Pancreas (tissue), 10 donors: ENCODE data around the gene MKNK2. TPM values are rescaled to one million over a fixed set of nuclear protein-coding genes. Genes with fewer than 3 reads are reported as not detected.

Experiments
- ATAC-seq, 4 donors: fragments of 200-7000 bp; cut with Tn5 transposase; one replicate each; pipeline versions ENCODE4 v1.8.0 to v1.9.1; 2020; ENCODE audit warnings: mild to moderate bottlenecking in 4 of 4, moderate library complexity in 4 of 4
- DNase-seq, 6 donors: peaks; one replicate each; pipeline ENCODE4 v3.0.0-alpha.2; 2020
- FAIRE-seq: peaks from 2 replicates; lab custom pipeline; 2012; peaks lifted over from hg19 to GRCh38; lab: Jason Lieb, UNC
- H3K27ac ChIP-seq, 4 donors: fragments of 200-600 bp; sonication (generic); 1 replicate in 3 of 4; 2 replicates in 1 of 4; pipeline versions ENCODE4 v1.5.0 to v1.8.0; 2020
- H3K27me3 ChIP-seq, 4 donors: fragments of 200-600 bp; one replicate each; pipeline ENCODE4 v1.8.0; 2021
- H3K36me3 ChIP-seq, 3 donors: fragments of 200-600 bp; sonication (generic) in 1 of 3; one replicate each; pipeline versions ENCODE4 v1.5.0 to v1.8.0; 2020 to 2021
- H3K4me1 ChIP-seq, 3 donors: fragments of 200-600 bp; one replicate each; pipeline ENCODE4 v1.8.0; 2021
- H3K4me3 ChIP-seq, 4 donors: fragments of 200-600 bp; sonication (generic) in 2 of 4; one replicate each; pipeline versions ENCODE4 v1.5.0 to v1.8.0; 2020 to 2021
- H3K9me3 ChIP-seq, 4 donors: fragments of 200-600 bp; one replicate each; pipeline ENCODE4 v1.8.0; 2021
- CTCF ChIP-seq, 4 donors: fragments of 200-600 bp; sonication (generic) in 3 of 4; IDR thresholded peaks; one replicate each; pipeline versions ENCODE4 v1.5.0 to v1.8.0; 2021; ENCODE audit warnings: antibody characterized with exemption in 4 of 4
- WGBS, 2 donors: extraction: QIAGEN DNeasy Blood & Tissue Kit; methylation state at CpG; one replicate each; pipeline ENCODE4 v1.1.7; 2013; 5-methylcytosine and 5-hydroxymethylcytosine counted together
- intact Hi-C, 3 donors: fragments of 100-400 bp; cut with DNase I; formaldehyde crosslinking; loops; one replicate each; pipeline versions ENCODE4 v1.11.1 to v1.14.2; 2022
- polyA plus RNA-seq, 2 donors: library from polyadenylated mRNA; stranded (reverse); fragments of 200-250 nt; gene quantifications; one replicate each; pipeline ENCODE4 v1.2.3, GENCODE V29; 2013
- total RNA-seq, 6 donors: library from RNA; stranded (reverse); fragmentation: NEBNext Ultra II Directional in 4 of 6; extraction: Animal tissue kit (Norgen Biotek cat#: 25700) in 4 of 6; gene quantifications; one replicate each; pipeline versions ENCODE4 v1.2.1 to v1.2.4, GENCODE V29; 2021 to 2023
- donor health status: healthy with polysubstance abuse.
- donor health status: DM: no; HTN: no; CAD: no; lungs with moderate emphysema.
- donor health status: DM: no; HTN: no; CAD: no.
- donor health status: control.
- donor health status: control.
- donor health status: Bipolar disorder and iron deficiency.
- donor health status: DM: yes; HTN: yes; CAD: no.
- donor health status: DM: no; HTN: no; CAD: no.
- donor health status: DM: no; HTN: no; CAD: no.
- donor health status: DM: yes; HTN: yes; CAD: no.

The MKNK2 gene
- total and polyA plus RNA-seq, 8 donors: 102 to 446 (median 239) TPM

DNA sequence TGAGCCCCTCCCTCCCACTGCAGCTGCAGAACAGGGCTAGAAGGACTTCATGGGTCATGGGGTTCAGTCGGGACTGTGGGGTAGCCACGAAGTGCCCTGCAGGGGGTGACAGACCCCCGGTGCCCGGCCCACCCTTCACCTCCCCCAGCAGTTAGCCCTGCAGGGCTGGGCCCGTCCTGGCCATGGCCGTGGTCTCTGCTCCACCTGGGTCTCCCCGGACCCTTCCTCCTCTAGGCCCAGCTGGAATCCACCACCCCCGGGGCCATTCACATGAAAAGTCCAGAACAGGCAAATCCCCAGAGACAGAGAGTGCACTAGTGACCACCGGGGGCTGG is 17.3 kb downstream of the MKNK2 start:
- Histone ChIP-seq H3K9me3 (no peaks in the 10 kb centered on the region), H3K36me3 (peaks cover 0 to 3% (median 3%) of the 10 kb centered on the region in 3 donors), H3K4me3 (no peak overlapping the region), H3K27me3 (no peaks in the 10 kb centered on the region), H3K27ac (peak overlapping the region in 1 of 4 donors; percentile 5), H3K4me1 (peaks cover 8 to 13% (median 8%) of the 10 kb centered on the region in 3 donors)
- WGBS, 2 donors: 77 to 84% methylated on average over 9 of the region's 9 CpGs
- no peak for FAIRE-seq
- no peak for TF ChIP-seq CTCF (IDR thresholded peaks at IDR 0.05)
- peak in 3 of 6 donors; percentile 35 to 74 (median 44) for DNase-seq
- intact Hi-C loops: no loop called here
- no peak for ATAC-seq

- DNase-seq (no peak), ATAC-seq (no peak), FAIRE-seq (no peak)
- Histone ChIP-seq H3K4me1 (peaks cover 8 to 13% (median 8%) of the 10 kb centered on the region in 3 donors), H3K4me3 (no peak overlapping the region), H3K36me3 (no peaks in the 10 kb centered on the region), H3K27ac (peak overlapping the region; percentile 90 to 99 (median 94)), H3K9me3 (no peaks in the 10 kb centered on the region), H3K27me3 (no peaks in the 10 kb centered on the region)
- TF ChIP-seq CTCF (IDR thresholded peaks at IDR 0.05): no peak
- 87 to 91% methylated on average over 6 of the region's 6 CpGs for WGBS, 2 donors
- intact Hi-C loops: no loop called here
Measured at GRCh38 chr19:2033115-2033824, 17.8 kb downstream of the MKNK2 start.

DNA sequence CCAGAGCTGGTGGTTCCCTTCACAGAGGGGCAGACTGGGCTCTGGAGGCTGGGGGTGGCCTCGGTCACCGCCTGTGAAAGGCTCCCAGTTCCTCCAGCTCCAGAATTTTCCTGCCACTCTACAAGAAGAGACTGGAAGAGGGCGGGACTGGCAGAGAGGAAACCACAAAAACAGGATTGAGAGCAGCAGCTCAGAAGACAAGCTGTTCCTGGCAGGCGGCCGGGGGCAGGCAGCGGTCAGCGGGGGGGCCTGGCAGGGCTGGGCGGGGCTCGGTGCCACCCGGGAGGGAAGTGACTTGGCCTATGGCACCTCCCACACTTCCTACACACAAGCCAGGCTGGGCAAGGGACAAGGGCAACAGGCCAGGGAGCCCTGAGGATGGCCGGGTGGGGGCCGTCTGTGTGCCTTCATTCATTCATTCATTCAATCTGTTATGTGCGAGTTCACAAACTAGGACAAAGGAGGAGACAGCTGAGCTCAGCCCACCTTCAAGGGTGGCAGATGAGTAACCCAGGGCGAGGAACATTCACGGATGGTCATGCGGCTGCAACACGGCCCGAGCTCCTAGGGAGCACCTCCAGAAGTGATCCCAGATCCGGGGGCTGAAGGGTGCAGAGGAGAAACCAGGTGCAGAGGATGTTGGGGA is 18.6 kb downstream of the MKNK2 start:
- WGBS, 2 donors: 4 to 7% methylated on average over 19 of the region's 19 CpGs
- Histone ChIP-seq H3K36me3 (no peaks in the 10 kb centered on the region), H3K4me1 (peaks cover 8 to 13% (median 8%) of the 10 kb centered on the region in 3 donors), H3K27ac (peak overlapping the region; percentile 90 to 99 (median 94)), H3K4me3 (peak overlapping the region in 2 of 4 donors; percentile 13 to 23), H3K27me3 (no peaks in the 10 kb centered on the region), H3K9me3 (no peaks in the 10 kb centered on the region)
- peak; percentile 91 to 97 (median 94) for ATAC-seq
- FAIRE-seq: peak; percentile 63
- peak; percentile 96 to 99 (median 98) for DNase-seq
- TF ChIP-seq CTCF (IDR thresholded peaks at IDR 0.05): no peak
- intact Hi-C loops: no loop called here

- Histone ChIP-seq H3K36me3 (no peaks in the 10 kb centered on the region), H3K9me3 (no peaks in the 10 kb centered on the region), H3K27me3 (no peaks in the 10 kb centered on the region), H3K27ac (no peak overlapping the region), H3K4me1 (peaks cover 8% of the 10 kb centered on the region in 3 donors), H3K4me3 (no peak overlapping the region)
- TF ChIP-seq CTCF (IDR thresholded peaks at IDR 0.05): no peak
- no peak for ATAC-seq
- WGBS, 2 donors: 66 to 67% methylated on average over 9 of the region's 9 CpGs
- intact Hi-C loops: no loop called here
- FAIRE-seq: no peak
- no peak for DNase-seq
Measured at GRCh38 chr19:2027361-2027760, 23.7 kb downstream of the MKNK2 start.

- DNase-seq: no peak
- no peak for FAIRE-seq
- 79 to 82% methylated on average over 10 of the region's 10 CpGs for WGBS, 2 donors
- Histone ChIP-seq H3K36me3 (no peaks in the 10 kb centered on the region), H3K9me3 (no peaks in the 10 kb centered on the region), H3K27me3 (no peaks in the 10 kb centered on the region), H3K4me1 (peaks cover 3 to 4% (median 4%) of the 10 kb centered on the region in 3 donors), H3K27ac (no peak overlapping the region), H3K4me3 (no peak overlapping the region)
- ATAC-seq: no peak
- intact Hi-C loops: no loop called here
- no peak for TF ChIP-seq CTCF (IDR thresholded peaks at IDR 0.05)
Measured at GRCh38 chr19:2026770-2027169, 24.3 kb downstream of the MKNK2 start.
